Measurements from ENCODE around the gene NTSR2.

DNA sequence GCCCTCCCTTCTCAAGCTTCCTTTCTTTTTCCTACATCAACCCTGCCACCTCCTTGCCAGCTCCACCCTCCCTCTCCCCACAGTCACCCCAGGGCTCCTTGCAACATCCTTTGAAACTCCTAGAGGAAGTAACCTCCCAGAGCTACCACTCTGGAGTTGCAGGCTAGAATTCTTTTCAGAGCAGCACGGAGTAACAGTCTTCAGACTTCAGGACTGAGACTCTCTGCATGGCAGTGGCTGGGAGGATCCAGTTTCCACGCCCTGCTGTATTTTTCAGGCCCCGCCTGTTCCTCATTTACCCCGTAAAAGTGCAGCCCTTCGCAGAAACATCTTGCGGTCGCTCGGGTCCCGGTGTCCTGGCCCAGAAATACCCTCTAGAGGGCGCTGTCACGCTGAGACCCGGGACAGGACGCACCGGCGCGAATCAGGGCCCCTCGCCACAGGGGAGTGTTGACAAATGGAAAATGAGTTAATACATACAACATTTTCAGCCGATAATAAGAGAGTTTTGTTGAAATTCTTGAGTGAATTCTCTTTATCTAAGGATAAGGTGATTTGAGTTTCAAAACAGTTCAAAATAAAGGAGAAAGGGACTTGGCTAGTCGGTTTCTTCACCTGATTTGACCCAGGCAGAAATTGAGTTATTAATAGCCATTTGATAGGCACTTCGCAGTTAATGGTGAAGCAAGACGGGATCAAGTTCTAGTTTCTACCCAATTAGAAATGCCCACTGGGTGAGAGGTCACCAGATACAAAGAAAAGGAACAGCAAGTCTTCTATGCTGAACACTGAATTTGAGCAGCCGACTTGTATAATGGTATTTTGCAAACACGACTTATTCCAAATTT lies 18.5 kb upstream of the NTSR2 start:
- TF ChIP-seq, protein P1, sequence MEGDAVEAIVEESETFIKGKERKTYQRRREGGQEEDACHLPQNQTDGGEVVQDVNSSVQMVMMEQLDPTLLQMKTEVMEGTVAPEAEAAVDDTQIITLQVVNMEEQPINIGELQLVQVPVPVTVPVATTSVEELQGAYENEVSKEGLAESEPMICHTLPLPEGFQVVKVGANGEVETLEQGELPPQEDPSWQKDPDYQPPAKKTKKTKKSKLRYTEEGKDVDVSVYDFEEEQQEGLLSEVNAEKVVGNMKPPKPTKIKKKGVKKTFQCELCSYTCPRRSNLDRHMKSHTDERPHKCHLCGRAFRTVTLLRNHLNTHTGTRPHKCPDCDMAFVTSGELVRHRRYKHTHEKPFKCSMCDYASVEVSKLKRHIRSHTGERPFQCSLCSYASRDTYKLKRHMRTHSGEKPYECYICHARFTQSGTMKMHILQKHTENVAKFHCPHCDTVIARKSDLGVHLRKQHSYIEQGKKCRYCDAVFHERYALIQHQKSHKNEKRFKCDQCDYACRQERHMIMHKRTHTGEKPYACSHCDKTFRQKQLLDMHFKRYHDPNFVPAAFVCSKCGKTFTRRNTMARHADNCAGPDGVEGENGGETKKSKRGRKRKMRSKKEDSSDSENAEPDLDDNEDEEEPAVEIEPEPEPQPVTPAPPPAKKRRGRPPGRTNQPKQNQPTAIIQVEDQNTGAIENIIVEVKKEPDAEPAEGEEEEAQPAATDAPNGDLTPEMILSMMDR (IDR thresholded peaks at IDR 0.05): peak; percentile 75 to 91 (median 82)
- TF ChIP-seq POLR2A (IDR thresholded peaks at IDR 0.05): peak in 1 of 4 donors; percentile 13
- no peak for TF ChIP-seq EP300 (IDR thresholded peaks at IDR 0.05)
- no peak for TF ChIP-seq POLR2AphosphoS5 (IDR thresholded peaks at IDR 0.05)
